ENCODE measurements around the gene FNDC10. TPM values are rescaled to one million over a fixed set of nuclear protein-coding genes. Genes with fewer than 3 reads are reported as not detected.

FNDC10 gene
- total RNA-seq, 1 donor = 5.9 TPM

DNA sequence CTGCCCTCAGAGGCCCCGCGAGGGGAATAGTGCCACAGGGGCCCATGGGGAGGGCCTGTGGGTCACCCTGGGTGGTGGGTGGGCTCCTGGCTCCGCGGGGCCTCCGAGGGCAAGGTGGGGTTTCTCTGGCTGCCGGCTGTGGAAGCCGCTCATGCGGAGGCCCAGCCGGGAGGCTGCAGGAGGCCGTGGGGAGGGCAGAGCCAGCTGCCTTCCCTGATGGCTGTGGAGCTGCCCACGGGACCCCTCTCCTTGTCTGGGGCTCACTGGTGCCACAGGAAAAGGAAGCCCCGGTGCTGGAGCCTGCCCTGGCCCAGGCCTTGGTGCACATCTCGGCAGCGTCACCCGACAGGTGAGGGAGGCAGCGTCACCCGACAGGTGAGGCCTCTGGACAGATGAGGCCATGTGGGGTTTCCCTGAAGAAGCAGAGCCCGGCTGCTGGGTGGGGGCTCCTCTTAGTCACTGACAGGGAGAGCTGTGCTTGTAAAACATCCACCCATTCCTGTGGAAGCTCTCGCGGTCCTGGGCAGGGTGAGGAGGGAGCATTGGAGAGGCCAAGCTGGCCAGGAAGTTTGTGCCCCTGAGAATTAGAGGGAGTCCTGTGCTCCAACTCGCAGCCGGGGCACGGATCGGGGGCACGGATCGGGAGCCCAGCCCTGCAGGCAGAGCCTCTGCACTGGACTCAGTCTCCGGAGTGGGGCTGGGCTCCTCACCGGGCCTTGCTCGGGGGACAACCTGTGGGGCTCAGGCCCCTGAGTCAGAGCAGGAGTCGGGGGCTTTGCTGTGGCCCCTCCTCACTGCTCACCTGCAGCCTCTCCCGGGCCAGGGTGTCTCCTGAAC, 21.5 kb upstream of the FNDC10 start:
- H3K4me3 ChIP-seq (ENCODE audit: low read depth, low read length) = no peak overlapping the region
- TF ChIP-seq CTCF (IDR thresholded peaks at IDR 0.05; ENCODE audit: insufficient read depth, low read length) = no peak
- DNase-seq (ENCODE audit: low read depth) = no peak

- DNase-seq (ENCODE audit: low read depth) = no peak
- no peak overlapping the region for H3K4me3 ChIP-seq (ENCODE audit: low read depth, low read length)
- TF ChIP-seq CTCF (IDR thresholded peaks at IDR 0.05; ENCODE audit: insufficient read depth, low read length) = no peak
Observed at GRCh38 chr1:1620433-1621139, 20.7 kb upstream of the FNDC10 start.

DNA sequence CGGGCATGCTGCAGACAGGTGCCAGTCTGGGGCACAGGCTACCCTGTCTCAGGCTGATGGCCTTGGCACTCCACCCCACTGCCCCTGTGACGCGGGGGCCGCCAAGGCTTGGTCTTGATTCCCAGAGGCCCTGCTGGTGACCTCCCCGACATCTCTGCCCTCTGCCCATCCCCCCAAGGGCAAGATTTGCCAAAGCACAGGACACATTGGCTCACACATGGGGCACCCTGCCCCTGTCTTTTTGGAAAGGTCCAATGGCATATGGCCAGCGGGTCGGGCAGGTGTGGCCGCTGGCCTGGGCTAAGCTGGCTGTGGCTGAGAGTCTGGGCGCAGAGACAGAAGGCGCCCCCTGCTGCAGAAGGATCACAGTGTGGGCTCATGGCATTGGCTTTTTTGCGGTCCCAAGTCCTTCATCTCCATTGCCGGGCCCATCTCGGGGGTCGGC, 20.0 kb upstream of the FNDC10 start:
- peak; percentile 25 for TF ChIP-seq CTCF (IDR thresholded peaks at IDR 0.05; ENCODE audit: insufficient read depth, low read length)
- H3K4me3 ChIP-seq (ENCODE audit: low read depth, low read length) = no peak overlapping the region

GRCh38 chr1:1618396-1619068, 18.6 kb upstream of the FNDC10 start:
- H3K4me3 ChIP-seq (ENCODE audit: low read depth, low read length) = no peak overlapping the region
- TF ChIP-seq CTCF (IDR thresholded peaks at IDR 0.05; ENCODE audit: insufficient read depth, low read length) = no peak
- no peak for DNase-seq (ENCODE audit: low read depth)

More for the DNA sequence above, 20.0 kb upstream of the FNDC10 start:
- DNase-seq (ENCODE audit: low read depth) = no peak

DNA sequence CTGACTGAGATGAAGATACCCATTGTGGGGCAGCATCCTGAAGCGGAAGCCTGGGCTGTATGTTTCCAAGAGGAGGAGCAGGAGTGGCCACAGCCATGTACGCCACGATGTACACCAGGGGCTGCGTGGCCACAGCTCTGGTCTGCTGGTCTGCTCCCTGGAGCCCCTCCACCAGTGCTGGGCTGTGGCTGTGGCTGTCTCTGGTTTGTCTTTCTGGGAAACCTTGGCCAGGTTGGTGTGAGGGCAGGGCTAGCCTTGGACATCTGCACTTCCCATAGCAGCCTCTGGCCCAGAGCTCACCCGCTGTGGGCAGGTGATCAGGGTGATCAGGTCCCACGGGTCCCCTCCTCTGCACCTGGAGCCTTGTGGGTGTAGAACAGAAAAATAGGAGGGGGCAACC, 18.0 kb upstream of the FNDC10 start:
- no peak for DNase-seq (ENCODE audit: low read depth)
- no peak for TF ChIP-seq CTCF (IDR thresholded peaks at IDR 0.05; ENCODE audit: insufficient read depth, low read length)
- no peak overlapping the region for H3K4me3 ChIP-seq (ENCODE audit: low read depth, low read length)

DNA sequence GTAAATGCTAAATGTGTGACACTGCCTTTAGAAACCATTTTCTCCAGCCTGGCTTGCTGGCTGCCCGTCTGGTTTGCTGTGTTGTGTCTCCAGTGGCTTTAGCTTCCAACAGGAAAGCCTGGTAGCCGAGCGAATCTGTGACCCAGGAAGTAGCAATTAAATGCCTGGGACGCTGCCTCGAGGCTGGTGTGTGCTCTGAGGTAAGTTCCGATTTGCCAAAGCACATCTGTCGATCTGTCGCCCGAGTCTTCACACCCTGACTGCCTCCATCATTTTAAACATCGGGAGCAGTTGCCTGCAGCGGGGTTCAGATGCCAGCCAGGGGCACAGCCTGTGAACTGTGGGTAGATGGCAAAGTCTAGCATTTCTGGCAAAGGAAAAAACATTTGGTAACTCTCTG, 17.6 kb upstream of the FNDC10 start:
- TF ChIP-seq CTCF (IDR thresholded peaks at IDR 0.05; ENCODE audit: insufficient read depth, low read length) = no peak
- H3K4me3 ChIP-seq (ENCODE audit: low read depth, low read length) = peak overlapping the region; percentile 88
- DNase-seq (ENCODE audit: low read depth) = no peak
